Glutamatergic neuron (in vitro differentiated cells): Measurements from ENCODE around the gene UCMA. TPM values are rescaled to one million over a fixed set of nuclear protein-coding genes. Genes with fewer than 3 reads are reported as not detected.
"Not testable (repeated sequence)": the region's sequence is repeated elsewhere in the genome, so short reads cannot be mapped to it uniquely, and the experiment has no call there.

Experiments
- DNase-seq: peaks from one replicate; pipeline ENCODE4 v3.0.0; 2022
- H3K27ac Mint-ChIP-seq: one replicate; pipeline ENCODE4 v1.8.0; 2020; ENCODE audit warnings: mild to moderate bottlenecking, mixed read lengths, inconsistent platforms; ENCODE audit not compliant: unreplicated experiment
- H3K27me3 Mint-ChIP-seq: one replicate; pipeline ENCODE4 v1.8.0; 2020; ENCODE audit warnings: mild to moderate bottlenecking, moderate library complexity, mixed read lengths, inconsistent platforms; ENCODE audit not compliant: unreplicated experiment
- H3K36me3 Mint-ChIP-seq: one replicate; pipeline ENCODE4 v1.8.0; 2020; ENCODE audit warnings: mild to moderate bottlenecking, mixed read lengths, inconsistent platforms; ENCODE audit not compliant: unreplicated experiment
- H3K4me1 Mint-ChIP-seq: one replicate; pipeline ENCODE4 v1.8.0; 2020; ENCODE audit warnings: mild to moderate bottlenecking, low read depth, mixed read lengths, inconsistent platforms; ENCODE audit not compliant: unreplicated experiment
- H3K4me3 Mint-ChIP-seq: one replicate; pipeline ENCODE4 v1.8.0; 2020; ENCODE audit warnings: mild to moderate bottlenecking, mixed read lengths, inconsistent platforms; ENCODE audit not compliant: unreplicated experiment
- H3K9me3 Mint-ChIP-seq: one replicate; pipeline ENCODE4 v1.8.0; 2020; ENCODE audit warnings: mild to moderate bottlenecking, moderate library complexity, mixed read lengths, inconsistent platforms; ENCODE audit not compliant: unreplicated experiment
- total RNA-seq: library from RNA; stranded (reverse); fragmentation: NEBNext Ultra II Directional; extraction: Animal tissue kit (Norgen Biotek cat#: 25700); gene quantifications from one replicate; pipeline ENCODE4 v1.2.1, GENCODE V29; 2021; ENCODE audit not compliant: unreplicated experiment
- TF ChIP-seq, protein P1 (sequence below): fragments of 200-600 bp; sonication (generic); IDR thresholded peaks from one replicate; pipeline ENCODE4 v1.5.0; 2021; ENCODE audit not compliant: partially characterized antibody, unreplicated experiment

The UCMA gene
- total RNA-seq, 1 donor from 2014 or later = not detected

DNA sequence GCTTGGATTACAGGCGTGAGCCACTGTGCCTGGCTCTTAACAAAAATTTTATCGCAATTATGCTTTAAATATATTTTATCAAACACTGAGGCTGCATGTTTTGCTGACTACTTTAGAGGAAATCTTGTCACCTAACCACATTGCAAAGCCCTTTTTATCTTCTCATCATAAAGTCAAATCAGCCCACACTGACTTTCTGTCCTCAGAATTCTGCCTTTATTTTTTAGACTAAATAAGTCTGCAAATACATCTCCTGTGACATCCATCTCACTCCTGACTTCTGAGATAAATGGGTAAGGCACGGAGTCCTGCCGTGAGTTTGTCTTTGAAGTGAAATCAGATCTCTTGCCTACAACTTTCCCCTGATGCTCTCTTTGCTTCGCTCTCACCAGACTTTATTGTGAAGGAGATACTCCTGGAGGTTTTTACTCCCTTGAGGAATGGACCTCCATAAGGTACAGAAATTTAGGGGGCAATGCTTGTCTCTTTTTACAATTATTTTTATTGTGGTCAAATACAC, 23.5 kb upstream of the UCMA start:
- TF ChIP-seq, protein P1, sequence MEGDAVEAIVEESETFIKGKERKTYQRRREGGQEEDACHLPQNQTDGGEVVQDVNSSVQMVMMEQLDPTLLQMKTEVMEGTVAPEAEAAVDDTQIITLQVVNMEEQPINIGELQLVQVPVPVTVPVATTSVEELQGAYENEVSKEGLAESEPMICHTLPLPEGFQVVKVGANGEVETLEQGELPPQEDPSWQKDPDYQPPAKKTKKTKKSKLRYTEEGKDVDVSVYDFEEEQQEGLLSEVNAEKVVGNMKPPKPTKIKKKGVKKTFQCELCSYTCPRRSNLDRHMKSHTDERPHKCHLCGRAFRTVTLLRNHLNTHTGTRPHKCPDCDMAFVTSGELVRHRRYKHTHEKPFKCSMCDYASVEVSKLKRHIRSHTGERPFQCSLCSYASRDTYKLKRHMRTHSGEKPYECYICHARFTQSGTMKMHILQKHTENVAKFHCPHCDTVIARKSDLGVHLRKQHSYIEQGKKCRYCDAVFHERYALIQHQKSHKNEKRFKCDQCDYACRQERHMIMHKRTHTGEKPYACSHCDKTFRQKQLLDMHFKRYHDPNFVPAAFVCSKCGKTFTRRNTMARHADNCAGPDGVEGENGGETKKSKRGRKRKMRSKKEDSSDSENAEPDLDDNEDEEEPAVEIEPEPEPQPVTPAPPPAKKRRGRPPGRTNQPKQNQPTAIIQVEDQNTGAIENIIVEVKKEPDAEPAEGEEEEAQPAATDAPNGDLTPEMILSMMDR = no peak
- no peak overlapping the region for H3K4me3 Mint-ChIP-seq
- H3K27me3 Mint-ChIP-seq = peaks cover 2% of the 10 kb centered on the region
- H3K27ac Mint-ChIP-seq = no peak overlapping the region
- peaks cover 6% of the 10 kb centered on the region for H3K9me3 Mint-ChIP-seq
- H3K4me1 Mint-ChIP-seq = no peaks in the 10 kb centered on the region
- DNase-seq = no peak
- H3K36me3 Mint-ChIP-seq = peaks cover 5% of the 10 kb centered on the region

DNA sequence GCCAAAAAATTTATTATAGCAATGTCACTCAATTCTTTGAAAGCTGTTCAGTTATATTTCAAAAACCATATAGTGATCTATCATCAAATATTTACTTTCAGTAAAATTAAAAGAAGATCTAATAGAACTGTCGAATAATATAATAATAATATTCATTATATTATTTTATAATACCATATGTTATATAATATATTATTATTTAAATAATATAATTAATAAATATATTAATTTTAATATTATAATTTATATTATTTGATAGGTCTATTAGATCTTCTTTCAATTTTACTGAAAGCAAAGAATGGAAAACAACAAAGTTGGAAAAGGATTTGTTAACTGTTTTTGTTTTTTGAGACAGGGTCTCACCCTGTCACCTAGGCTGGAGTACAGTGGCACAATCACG, 22.5 kb upstream of the UCMA start:
- TF ChIP-seq, protein P1 = no peak
- DNase-seq = no peak
- Mint-ChIP-seq H3K4me3 (no peak overlapping the region), H3K9me3 (peaks cover 6% of the 10 kb centered on the region), H3K4me1 (no peaks in the 10 kb centered on the region), H3K36me3 (peaks cover 5% of the 10 kb centered on the region), H3K27ac (no peak overlapping the region), H3K27me3 (peaks cover 2% of the 10 kb centered on the region)

DNA sequence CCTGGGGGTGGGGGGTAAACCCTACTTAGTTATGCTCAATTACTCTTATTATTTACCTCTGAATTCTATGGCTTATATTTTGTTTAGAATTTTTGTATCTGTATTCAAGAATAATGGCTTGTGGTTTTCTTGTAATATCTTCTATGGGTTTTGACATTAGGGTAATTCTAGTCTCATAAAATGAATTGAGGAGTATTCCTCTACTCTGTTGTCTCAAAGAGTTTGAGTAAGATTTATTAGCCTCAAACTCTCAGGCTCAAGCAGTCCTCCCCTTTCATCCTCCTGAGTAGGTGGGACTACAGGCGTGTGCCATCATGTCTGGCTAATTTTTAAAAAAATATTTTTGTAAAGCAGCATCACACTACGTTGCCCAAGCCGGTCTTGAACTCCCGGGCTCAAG, 19.6 kb upstream of the UCMA start:
- Mint-ChIP-seq H3K36me3 (no peaks in the 10 kb centered on the region), H3K4me3 (no peak overlapping the region), H3K4me1 (no peaks in the 10 kb centered on the region), H3K27me3 (no peaks in the 10 kb centered on the region), H3K27ac (no peak overlapping the region), H3K9me3 (peaks cover 3% of the 10 kb centered on the region)
- DNase-seq = no peak
- TF ChIP-seq, protein P1 = no peak

DNA sequence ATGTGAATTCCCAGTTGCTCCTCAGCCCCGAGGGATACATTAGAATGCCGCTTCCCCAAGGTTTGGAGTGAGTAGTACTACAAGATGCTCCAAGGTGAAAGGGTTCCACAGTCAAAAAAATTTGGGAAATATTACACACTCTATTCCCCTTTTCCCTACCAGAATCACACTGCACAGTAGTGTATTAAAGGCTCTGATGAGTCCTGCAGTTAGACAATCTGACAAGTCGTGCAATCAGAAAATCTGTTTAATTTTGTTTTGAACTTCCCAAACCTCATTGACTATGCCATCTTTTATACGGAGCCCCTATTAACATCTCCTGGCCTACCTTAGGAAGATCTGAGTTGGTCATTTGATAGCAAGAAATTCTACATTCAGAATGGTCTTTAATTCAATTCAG, 13.6 kb upstream of the UCMA start:
- no peak for DNase-seq
- Mint-ChIP-seq H3K27ac (no peak overlapping the region), H3K4me1 (peaks cover 5% of the 10 kb centered on the region), H3K36me3 (no peaks in the 10 kb centered on the region), H3K9me3 (no peaks in the 10 kb centered on the region), H3K27me3 (no peaks in the 10 kb centered on the region), H3K4me3 (no peak overlapping the region)
- TF ChIP-seq, protein P1 = no peak

DNA sequence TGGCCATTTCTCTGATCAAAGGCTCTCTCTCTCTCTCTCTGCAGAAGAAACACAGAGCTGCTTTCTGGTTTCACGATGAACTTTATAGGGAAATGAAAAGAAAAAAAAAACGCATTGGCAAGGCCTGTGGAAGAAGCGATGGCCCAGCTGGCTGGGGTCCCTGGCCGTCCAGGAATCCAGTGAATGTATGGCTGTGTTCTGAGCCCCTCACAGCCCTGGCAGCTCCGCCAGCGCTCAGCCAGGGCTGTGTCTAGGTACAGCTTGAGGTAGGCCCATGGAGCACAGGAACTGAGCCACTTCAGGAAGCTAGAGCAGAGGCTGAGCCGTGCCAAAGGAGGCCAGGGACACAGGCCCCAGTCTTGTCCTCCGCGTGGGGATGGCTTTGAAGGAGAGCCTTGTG, 13.1 kb upstream of the UCMA start:
- TF ChIP-seq, protein P1 = no peak
- H3K4me3 Mint-ChIP-seq = no peak overlapping the region
- H3K9me3 Mint-ChIP-seq = no peaks in the 10 kb centered on the region
- no peak for DNase-seq
- no peaks in the 10 kb centered on the region for H3K36me3 Mint-ChIP-seq
- peaks cover 5% of the 10 kb centered on the region for H3K4me1 Mint-ChIP-seq
- H3K27ac Mint-ChIP-seq = no peak overlapping the region
- H3K27me3 Mint-ChIP-seq = no peaks in the 10 kb centered on the region

DNA sequence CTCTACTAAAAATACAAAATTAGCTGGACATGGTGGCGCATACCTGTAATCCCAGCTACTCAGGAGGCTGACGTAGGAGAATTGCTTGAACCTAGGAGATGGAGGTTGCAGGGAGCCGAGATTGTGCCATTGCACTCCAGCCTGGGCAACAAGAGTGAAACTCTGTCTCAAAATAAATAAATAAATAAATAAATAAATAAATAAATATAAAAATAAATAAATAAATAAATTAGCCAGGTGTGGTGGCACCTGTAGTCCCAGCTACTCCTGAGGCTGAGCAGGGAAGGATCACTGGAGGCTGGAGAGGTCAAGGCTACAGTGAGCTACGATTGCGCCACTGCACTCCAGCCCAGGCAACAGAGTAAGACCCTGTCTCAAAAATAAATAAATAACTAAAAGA, 8.1 kb upstream of the UCMA start:
- DNase-seq, H3K27me3 Mint-ChIP-seq, H3K36me3 Mint-ChIP-seq, H3K9me3 Mint-ChIP-seq, H3K4me1 Mint-ChIP-seq, H3K4me3 Mint-ChIP-seq, H3K27ac Mint-ChIP-seq: not testable (repeated sequence)
